SK-N-SH (cell line): ENCODE data around the gene USP48. TPM values are rescaled to one million over a fixed set of nuclear protein-coding genes. Genes with fewer than 3 reads are reported as not detected.
"Not testable (repeated sequence)": the region's sequence is repeated elsewhere in the genome, so short reads cannot be mapped to it uniquely, and the experiment has no call there.

Experiments used
- CTCF ChIA-PET: fragments of 300-600, 350-600 bp; formaldehyde crosslinking; extraction: SDS; loops from one replicate; lab custom pipeline; 2021; lab: Yijun Ruan, JAX
- POLR2A ChIA-PET: fragments of 350-600 bp; sonication (Branson Sonifier 250); formaldehyde crosslinking; extraction: SDS; loops from one replicate; lab custom pipeline; 2020; ENCODE audit warnings: antibody characterized with exemption, inconsistent platforms; lab: Yijun Ruan, JAX
- DNase-seq: peaks from one replicate; pipeline ENCODE4 v3.0.0; 2012
- H2AFZ ChIP-seq: fragments of 200-600 bp; sonication (generic); 2 replicates; pipeline ENCODE4 v1.8.1; 2016; ENCODE audit warnings: antibody characterized with exemption, mild to moderate bottlenecking, low read depth
- H3F3A ChIP-seq: fragments of 200-600 bp; sonication (generic); replicated peaks from 2 replicates; pipeline ENCODE3; 2016; ENCODE audit warnings: antibody characterized with exemption, mild to moderate bottlenecking; ENCODE audit not compliant: insufficient read depth
- H3K27ac ChIP-seq, 2 experiments: fragments of 200-500 bp in 1 of 2; fragments of 200-600 bp in 1 of 2; sonication (Bioruptor generic) in 1 of 2; sonication (generic), shearing (Covaris generic) in 1 of 2; 2 replicates each; pipeline versions ENCODE4 v1.5.1 to v1.6.1; 2014 to 2016; ENCODE audit warnings: low read depth in 2 of 2, inconsistent platforms in 1 of 2, low read length in 1 of 2, mild to moderate bottlenecking in 1 of 2, mixed read lengths in 1 of 2
- H3K27me3 ChIP-seq: fragments of 200-600 bp; sonication (generic), shearing (Covaris generic); 2 replicates; pipeline ENCODE4 v1.6.1; 2016; ENCODE audit warnings: mixed run types; ENCODE audit not compliant: insufficient read depth
- H3K36me3 ChIP-seq, 2 experiments: fragments of 200-500 bp in 1 of 2; fragments of 200-600 bp in 1 of 2; sonication (Bioruptor generic) in 1 of 2; sonication (generic) in 1 of 2; replicated peaks in 1 of 2; 2 replicates each; pipeline versions ENCODE3 to v1.5.1; 2014 to 2016; ENCODE audit warnings: low read length in 1 of 2, mild to moderate bottlenecking in 1 of 2; ENCODE audit not compliant: insufficient read depth in 2 of 2, control insufficient read depth in 1 of 2
- H3K4me1 ChIP-seq, 2 experiments: fragments of 200-500 bp in 1 of 2; fragments of 200-600 bp in 1 of 2; sonication (Bioruptor generic) in 1 of 2; sonication (generic), shearing (Covaris generic) in 1 of 2; 2 replicates each; pipeline versions ENCODE4 v1.5.1 to v1.6.1; 2014 to 2016; ENCODE audit warnings: low read depth in 1 of 2, low read length in 1 of 2, mixed run types in 1 of 2; ENCODE audit not compliant: insufficient read depth in 2 of 2, control insufficient read depth in 1 of 2
- H3K4me2 ChIP-seq: fragments of 200-600 bp; sonication (generic), shearing (Covaris generic); 2 replicates; pipeline ENCODE4 v1.6.1; 2017; ENCODE audit warnings: mixed run types
- H3K4me3 ChIP-seq, 2 experiments: fragments of 200-500 bp in 1 of 2; fragments of 200-600 bp in 1 of 2; sonication (Bioruptor generic) in 1 of 2; sonication (generic), shearing (Covaris generic) in 1 of 2; 2 replicates each; pipeline versions ENCODE4 v1.5.1 to v1.8.1; 2014 to 2016; ENCODE audit warnings: low read depth in 2 of 2, inconsistent platforms in 1 of 2, low read length in 1 of 2, mild to moderate bottlenecking in 1 of 2, mixed read lengths in 1 of 2, moderate library complexity in 1 of 2
- H3K79me2 ChIP-seq: fragments of 200-600 bp; sonication (generic); 2 replicates; pipeline ENCODE4 v1.8.1; 2017; ENCODE audit warnings: mild to moderate bottlenecking; ENCODE audit not compliant: insufficient read depth
- H3K9ac ChIP-seq: fragments of 200-600 bp; sonication (generic); 2 replicates; pipeline ENCODE4 v1.6.1; 2017; ENCODE audit warnings: mixed run types
- H3K9me2 ChIP-seq: fragments of 200-600 bp; sonication (generic); 2 replicates; pipeline ENCODE4 v1.6.1; 2017; ENCODE audit warnings: mixed run types
- H3K9me3 ChIP-seq: fragments of 200-600 bp; sonication (generic); 2 replicates; pipeline ENCODE4 v1.6.1; 2017; ENCODE audit warnings: mixed run types, mild to moderate bottlenecking, moderate library complexity
- H4K20me1 ChIP-seq: fragments of 200-600 bp; sonication (generic); 2 replicates; pipeline ENCODE4 v1.6.1; 2017; ENCODE audit warnings: mild to moderate bottlenecking, mixed run types; ENCODE audit not compliant: insufficient read depth
- CHD2 ChIP-seq: fragments of 150-350 bp; IDR thresholded peaks from 2 replicates; pipeline ENCODE4 v1.6.1; 2018; ENCODE audit warnings: low read length; ENCODE audit not compliant: partially characterized antibody
- ELF1 ChIP-seq: IDR thresholded peaks from 2 replicates; pipeline ENCODE4 v1.4.0; 2012
- EP300 ChIP-seq, 2 experiments: IDR thresholded peaks; 2 replicates each; pipeline versions ENCODE4 v1.4.0 to v1.6.1; 2012; ENCODE audit warnings: borderline replicate concordance in 1 of 2, low read depth in 1 of 2, low read length in 1 of 2
- FOSL2 ChIP-seq: IDR thresholded peaks from 2 replicates; pipeline ENCODE4 v1.4.0; 2012; ENCODE audit warnings: low read depth, mild to moderate bottlenecking, moderate library complexity, borderline replicate concordance
- FOXJ3 ChIP-seq: sonication (generic); formaldehyde crosslinking; IDR thresholded peaks from 2 replicates; pipeline ENCODE4 v1.5.1; 2020; ENCODE audit warnings: mild to moderate bottlenecking, missing genetic modification reagents
- FOXM1 ChIP-seq: IDR thresholded peaks from 2 replicates; pipeline ENCODE4 v1.4.0; 2012; ENCODE audit warnings: low read depth, mild to moderate bottlenecking
- GABPA ChIP-seq: IDR thresholded peaks from 2 replicates; pipeline ENCODE4 v1.4.0; 2012; ENCODE audit warnings: low read depth, mild to moderate bottlenecking
- IRF3 ChIP-seq: fragments of 150-350 bp; IDR thresholded peaks from 2 replicates; pipeline ENCODE4 v1.6.1; 2016; ENCODE audit warnings: mild to moderate bottlenecking, low read depth, low read length
- MAX ChIP-seq: IDR thresholded peaks from 2 replicates; pipeline ENCODE4 v1.4.0; 2012; ENCODE audit warnings: low read depth
- MEF2A ChIP-seq: IDR thresholded peaks from 2 replicates; pipeline ENCODE4 v1.4.0; 2012; ENCODE audit warnings: low read depth, borderline replicate concordance
- PBX3 ChIP-seq: IDR thresholded peaks from 2 replicates; pipeline ENCODE4; 2012
- POLR2AphosphoS5 ChIP-seq: IDR thresholded peaks from 2 replicates; pipeline ENCODE4 v1.6.1; 2012; ENCODE audit warnings: low read depth, low read length
- RAD21 ChIP-seq: IDR thresholded peaks from 2 replicates; pipeline ENCODE4 v1.6.1; 2012; ENCODE audit warnings: mild to moderate bottlenecking, low read length
- RFX5 ChIP-seq: IDR thresholded peaks from 2 replicates; pipeline ENCODE4 v1.6.1; 2012; ENCODE audit warnings: mild to moderate bottlenecking, improper control_type of control experiment, low read length
- TCF12 ChIP-seq: IDR thresholded peaks from 2 replicates; pipeline ENCODE4 v1.4.0; 2012
- USF1 ChIP-seq: IDR thresholded peaks from 2 replicates; pipeline ENCODE4 v1.4.0; 2012; ENCODE audit warnings: low read depth, borderline replicate concordance
- YY1 ChIP-seq: IDR thresholded peaks from 2 replicates; pipeline ENCODE4 v1.4.0; 2012; ENCODE audit warnings: low read depth, mild to moderate bottlenecking
- WGBS: methylation state at CpG from one replicate; pipeline ENCODE4 v1.1.6; 2017; ENCODE audit warnings: low lambda C conversion rate; 5-methylcytosine and 5-hydroxymethylcytosine counted together
- polyA plus RNA-seq, 3 experiments: library from polyadenylated mRNA; depleted of rRNA; stranded (reverse); fragments of >200 nt; gene quantifications; 2 replicates each; pipeline ENCODE4 v1.2.3, GENCODE V29; 2012

USP48 gene
- polyA plus RNA-seq, 1 of the 3 experiments (the other 2 are of a cell fraction), result 13.6 TPM

- no peak overlapping the region for H3K9ac ChIP-seq
- H4K20me1 ChIP-seq, result peaks cover 94% of the 10 kb centered on the region
- no peak overlapping the region for H3K27ac ChIP-seq
- no peaks in the 10 kb centered on the region for H3K27me3 ChIP-seq
- peaks cover 99% of the 10 kb centered on the region for H3K79me2 ChIP-seq
- ChIA-PET POLR2A (no interaction called here), CTCF (no interaction called here)
- 87% methylated on average over 3 of the region's 3 CpGs for WGBS
- no peaks in the 10 kb centered on the region for H3K4me1 ChIP-seq
- H2AFZ ChIP-seq, result no peak overlapping the region
- no peaks in the 10 kb centered on the region for H3K9me3 ChIP-seq
- no peak overlapping the region for H3K4me2 ChIP-seq
- no peak for DNase-seq
- H3K9me2 ChIP-seq, result no peaks in the 10 kb centered on the region
- H3F3A ChIP-seq, result peaks cover 2% of the 10 kb centered on the region
- H3K4me3 ChIP-seq, result no peak overlapping the region
- TF ChIP-seq RAD21, result no peak
- TF ChIP-seq FOXM1, result no peak
- no peak for TF ChIP-seq YY1
- TF ChIP-seq TCF12, result no peak
- no peak for TF ChIP-seq EP300 (IDR thresholded peaks at IDR 0.05; ENCODE audit: borderline replicate concordance in 1 of 2, low read depth in 1 of 2, low read length in 1 of 2)
- TF ChIP-seq USF1, result no peak
- no peak for TF ChIP-seq MAX
- no peak for TF ChIP-seq IRF3
- no peak for TF ChIP-seq CHD2
- no peak for TF ChIP-seq FOSL2
- no peak for TF ChIP-seq PBX3
- TF ChIP-seq POLR2AphosphoS5, result no peak
- TF ChIP-seq ELF1, result no peak
- no peak for TF ChIP-seq RFX5
- TF ChIP-seq GABPA, result no peak
- no peak for TF ChIP-seq MEF2A
- TF ChIP-seq FOXJ3 (CRISPR knock-in tag), result no peak
- peaks cover 0 to 10% of the 10 kb centered on the region in 2 experiments for H3K36me3 ChIP-seq
Measured at GRCh38 chr1:21773585-21773984, 9.4 kb downstream of the USP48 start.

GRCh38 chr1:21771672-21772071, 11.3 kb downstream of the USP48 start:
- H3K9me2 ChIP-seq, CTCF ChIA-PET, H2AFZ ChIP-seq, H3F3A ChIP-seq, H3K4me2 ChIP-seq, POLR2A ChIA-PET, H3K36me3 ChIP-seq, H3K27ac ChIP-seq, H3K4me1 ChIP-seq, DNase-seq, H3K4me3 ChIP-seq, H3K9ac ChIP-seq, H3K27me3 ChIP-seq, H3K9me3 ChIP-seq: not testable (repeated sequence)
- 93% methylated on average over 10 of the region's 10 CpGs for WGBS
- Histone ChIP-seq H4K20me1 (peaks cover 94% of the 10 kb centered on the region), H3K79me2 (peaks cover 99% of the 10 kb centered on the region)

GRCh38 chr1:21770602-21771001, 12.3 kb downstream of the USP48 start:
- H3K9me3 ChIP-seq, H2AFZ ChIP-seq, H3K4me1 ChIP-seq, DNase-seq, H3F3A ChIP-seq, H3K9ac ChIP-seq, H3K27ac ChIP-seq, H3K4me3 ChIP-seq, H3K36me3 ChIP-seq, H3K27me3 ChIP-seq, H3K4me2 ChIP-seq, H3K9me2 ChIP-seq, CTCF ChIA-PET: not testable (repeated sequence)
- POLR2A ChIA-PET, result interaction anchor here (0.6 kb wide), 1 partner anchor 256 kb away, joined by 5 read pairs; no protein-coding TSS in a partner anchor
- peaks cover 99% of the 10 kb centered on the region for H3K79me2 ChIP-seq
- H4K20me1 ChIP-seq, result peaks cover 95% of the 10 kb centered on the region
- WGBS, result 98% methylated on average over 9 of the region's 9 CpGs
